GM19035 (cell line): ENCODE measurements around the gene FAXDC2.

Source experiments
- ATAC-seq: cut with Tn5 transposase; IDR thresholded peaks from one replicate; pipeline ENCODE4 v1.9.1; 2021; ENCODE audit not compliant: unreplicated experiment

The FAXDC2 gene

GRCh38 chr5:154850255-154851062 is at the start of gene FAXDC2:
TSS of gene FAXDC2 (minus strand) at chr5:154850603. CDS start at chr5:154838178, 12,425 bp downstream.
- ATAC-seq = no peak

DNA sequence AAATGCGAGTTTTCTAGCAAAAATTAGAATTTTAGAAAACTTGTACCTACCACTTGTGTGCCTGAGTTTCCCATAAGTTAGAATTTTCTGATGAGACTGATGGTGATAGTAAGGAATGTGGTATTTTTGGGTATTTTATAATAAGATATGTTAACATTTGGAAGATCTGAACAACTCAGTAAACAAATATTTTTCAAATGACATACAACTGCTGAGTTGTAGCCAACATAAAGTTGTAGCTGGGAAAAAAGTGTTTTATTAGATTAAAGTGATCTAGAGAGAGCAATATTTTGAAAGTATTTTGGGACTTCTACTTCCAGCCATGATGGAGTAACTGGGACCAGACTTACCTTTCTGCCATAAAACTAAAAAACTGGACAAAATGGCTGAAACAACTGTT is 49.7 kb upstream of the FAXDC2 start:
- ATAC-seq = no peak

GRCh38 chr5:154899151-154899816 is 48.9 kb upstream of the FAXDC2 start:
- ATAC-seq = no peak

GRCh38 chr5:154898210-154898609 is 47.8 kb upstream of the FAXDC2 start:
- ATAC-seq = no peak

GRCh38 chr5:154896562-154897165 is 46.3 kb upstream of the FAXDC2 start:
- no peak for ATAC-seq

DNA sequence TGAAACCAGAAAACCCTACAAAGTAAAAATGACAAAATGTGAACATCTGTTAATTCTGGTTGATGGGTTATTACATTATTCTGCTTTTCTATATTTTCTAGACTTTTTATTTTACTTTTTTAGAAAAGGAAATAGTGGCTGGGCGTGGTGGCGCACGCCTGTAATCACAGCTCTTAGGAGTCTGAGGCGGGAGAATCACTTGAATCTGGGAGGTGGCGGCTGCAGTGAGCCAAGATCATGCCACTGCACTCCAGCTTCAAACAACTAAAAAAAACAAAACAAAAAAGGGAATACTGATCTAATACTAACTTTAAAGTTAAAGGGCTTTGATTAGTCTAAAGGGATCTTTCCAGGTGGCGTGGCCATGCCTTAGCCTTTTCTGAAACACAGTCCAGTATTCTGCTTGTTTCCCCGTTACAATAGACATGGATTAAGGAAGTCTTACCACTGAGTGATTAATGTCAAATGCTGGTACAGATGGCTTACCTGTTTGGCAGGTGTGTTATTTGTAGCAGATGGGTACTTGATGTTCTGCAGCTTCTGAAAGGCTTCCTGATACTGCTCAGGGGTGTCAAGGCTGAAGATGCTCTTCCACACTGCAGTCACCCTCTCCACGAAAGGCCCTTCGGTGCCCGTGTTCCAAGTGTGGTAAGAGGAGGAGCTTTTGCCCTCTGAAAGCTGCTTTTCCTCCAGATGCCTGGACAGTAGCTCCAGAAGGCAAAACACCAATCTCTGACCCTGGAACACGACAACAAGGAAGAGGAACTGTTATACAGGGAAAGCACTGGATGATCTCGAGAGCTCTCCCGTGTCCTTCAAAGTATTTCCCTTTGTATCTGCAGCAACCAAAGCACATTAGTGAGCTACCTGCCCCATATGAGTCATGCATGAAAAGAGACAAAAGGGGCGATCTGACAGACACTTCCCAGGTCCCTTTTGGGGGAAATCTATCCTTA is 45.5 kb upstream of the FAXDC2 start:
- no peak for ATAC-seq

GRCh38 chr5:154893381-154893780 is 43.0 kb upstream of the FAXDC2 start:
- no peak for ATAC-seq

DNA sequence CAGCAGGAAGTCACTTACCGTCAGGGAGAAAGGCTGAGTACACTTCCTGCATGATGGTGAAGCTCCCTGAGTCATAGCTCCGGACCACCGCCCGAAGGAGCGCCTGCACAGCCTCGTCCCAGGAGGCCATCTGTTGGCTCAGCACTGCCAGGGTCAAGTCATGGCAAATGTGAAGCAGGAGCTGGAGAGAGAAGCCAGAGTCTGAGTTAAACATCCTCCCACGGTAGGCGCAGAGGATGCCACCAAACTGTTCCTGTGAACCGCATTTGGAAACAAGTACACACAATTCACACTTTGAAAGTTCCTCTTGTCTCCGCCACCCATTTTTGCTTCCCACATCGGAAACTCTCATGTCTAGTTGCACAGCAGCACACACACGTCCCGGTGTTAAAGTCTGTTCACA is 42.0 kb upstream of the FAXDC2 start:
- no peak for ATAC-seq

- ATAC-seq = no peak
These were observed 35.0 kb upstream of the FAXDC2 start for GRCh38 chr5:154885439-154885838.

- no peak for ATAC-seq
These were observed 34.0 kb upstream of the FAXDC2 start for GRCh38 chr5:154884424-154884823.

- ATAC-seq = no peak
These were observed 31.6 kb upstream of the FAXDC2 start for GRCh38 chr5:154881986-154882385.

GRCh38 chr5:154878642-154879335 is 28.4 kb upstream of the FAXDC2 start:
- no peak for ATAC-seq

DNA sequence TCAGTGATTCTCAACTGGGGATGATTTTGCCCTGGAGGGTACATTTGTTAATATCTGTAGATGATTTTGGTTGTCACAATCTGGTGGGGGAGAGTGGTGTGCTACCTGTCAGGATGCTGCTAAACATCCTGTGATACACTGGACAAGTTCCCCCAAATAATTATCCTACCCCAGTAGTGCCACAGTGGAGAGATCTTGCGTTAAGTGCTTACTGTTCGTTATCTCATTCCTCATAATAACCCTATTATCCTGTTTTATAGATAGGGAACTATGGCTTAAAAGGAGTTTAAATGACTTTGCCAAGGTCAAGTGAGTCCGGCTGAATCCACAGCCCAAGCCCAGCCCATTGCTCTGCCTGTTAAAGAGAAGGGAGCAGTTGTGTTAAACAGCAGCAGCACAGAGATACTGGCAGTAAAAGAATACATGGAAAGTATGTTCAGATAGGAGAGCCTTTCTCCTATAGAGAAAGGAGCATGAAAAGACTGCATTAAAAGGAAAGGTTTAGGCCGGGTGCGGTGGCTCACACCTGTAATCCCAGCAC is 23.5 kb upstream of the FAXDC2 start:
- ATAC-seq = no peak

GRCh38 chr5:154871734-154872133 is 21.3 kb upstream of the FAXDC2 start:
- no peak for ATAC-seq

GRCh38 chr5:154868702-154869101 is 18.3 kb upstream of the FAXDC2 start:
- ATAC-seq = no peak

GRCh38 chr5:154866841-154867240 is 16.4 kb upstream of the FAXDC2 start:
- no peak for ATAC-seq

GRCh38 chr5:154865466-154866184 is 15.2 kb upstream of the FAXDC2 start:
- no peak for ATAC-seq

DNA sequence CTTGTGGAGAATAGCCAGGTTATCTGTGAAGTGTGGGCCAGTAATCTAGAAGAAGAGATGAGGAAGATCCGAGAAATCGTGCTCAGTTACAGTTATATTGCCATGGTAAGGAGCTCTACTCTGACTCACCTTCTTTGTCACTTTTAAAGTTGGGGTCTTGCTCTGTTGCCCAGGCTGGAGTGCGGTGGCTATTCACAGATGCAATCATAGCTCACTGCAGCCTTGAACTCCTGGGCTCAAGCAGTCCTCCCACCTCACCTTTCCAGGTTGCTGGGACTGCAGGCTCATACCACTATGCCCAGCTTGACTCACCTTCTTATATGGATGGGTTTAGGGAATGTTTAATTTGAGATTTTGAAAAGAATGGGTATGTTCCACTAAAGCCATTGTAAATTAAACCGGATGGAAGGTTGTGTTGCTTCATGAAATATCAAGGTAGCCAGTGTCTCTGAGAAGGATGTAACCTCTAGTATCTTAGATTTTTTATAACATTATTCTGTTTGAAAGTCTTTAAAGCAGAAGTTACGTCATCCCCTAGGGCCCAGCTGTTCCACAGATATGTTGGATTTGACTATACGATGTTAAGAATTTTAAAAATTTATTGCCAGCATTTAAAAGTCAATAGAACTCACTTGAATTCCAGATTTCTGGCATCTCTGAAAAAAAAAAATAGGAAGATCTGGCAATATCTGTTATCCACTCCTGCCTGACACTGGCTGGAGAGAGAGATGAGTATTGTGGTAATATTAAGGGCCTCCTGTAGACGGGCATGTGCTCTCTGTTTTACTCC is 13.1 kb upstream of the FAXDC2 start:
- no peak for ATAC-seq

- no peak for ATAC-seq
These were observed 12.4 kb upstream of the FAXDC2 start for GRCh38 chr5:154862766-154863165.
